Neural progenitor cell (in vitro differentiated cells): ENCODE results near the gene LRRK2. TPM values are rescaled to one million over a fixed set of nuclear protein-coding genes. Genes with fewer than 3 reads are reported as not detected.

Experiments used
- DNase-seq: peaks from one replicate; pipeline ENCODE4 v3.0.0-alpha.2; 2016; ENCODE audit warnings: low spot score
- H2AFZ ChIP-seq: fragments of 200-600 bp; sonication (generic); replicated peaks from 2 replicates; pipeline ENCODE4 v1.6.1; 2016; ENCODE audit warnings: antibody characterized with exemption
- H3F3A ChIP-seq: fragments of 200-600 bp; sonication (generic); 2 replicates; pipeline ENCODE4 v1.6.1; 2016; ENCODE audit warnings: antibody characterized with exemption, low read depth
- H3K27ac ChIP-seq: fragments of 200-600 bp; sonication (generic); 2 replicates; pipeline ENCODE4 v1.5.1; 2016; ENCODE audit warnings: mild to moderate bottlenecking
- H3K27me3 ChIP-seq: fragments of 200-600 bp; sonication (generic); 2 replicates; pipeline ENCODE4 v1.6.1; 2016; ENCODE audit warnings: mild to moderate bottlenecking, moderate library complexity
- H3K36me3 ChIP-seq: fragments of 200-600 bp; sonication (generic); 2 replicates; pipeline ENCODE4 v1.5.1; 2016
- H3K4me1 ChIP-seq: fragments of 200-600 bp; sonication (generic); 2 replicates; pipeline ENCODE4 v1.6.1; 2016; ENCODE audit warnings: mixed run types
- H3K4me2 ChIP-seq: fragments of 200-600 bp; sonication (generic); 2 replicates; pipeline ENCODE4 v1.6.1; 2016
- H3K4me3 ChIP-seq: fragments of 200-600 bp; sonication (generic); 2 replicates; pipeline ENCODE4 v1.5.1; 2016
- H3K79me2 ChIP-seq: fragments of 200-600 bp; sonication (generic); 2 replicates; pipeline ENCODE4 v1.6.1; 2016; ENCODE audit warnings: low read depth
- H3K9ac ChIP-seq: fragments of 200-600 bp; sonication (generic); 2 replicates; pipeline ENCODE4 v1.6.1; 2016
- H3K9me3 ChIP-seq: fragments of 200-600 bp; sonication (generic); 2 replicates; pipeline ENCODE4 v1.5.1; 2016; ENCODE audit warnings: low read depth
- H4K20me1 ChIP-seq: fragments of 200-600 bp; sonication (generic); 2 replicates; pipeline ENCODE4 v1.6.1; 2016; ENCODE audit warnings: low read depth
- H3K27ac Mint-ChIP-seq: 3 replicates; pipeline ENCODE4 v1.8.0; 2021; ENCODE audit warnings: mixed read lengths
- H3K27me3 Mint-ChIP-seq: 2 replicates; pipeline ENCODE4 v1.8.0; 2022; ENCODE audit warnings: low read depth, mild to moderate bottlenecking, inconsistent platforms, moderate library complexity, mixed read lengths; ENCODE audit not compliant: insufficient read depth
- H3K36me3 Mint-ChIP-seq: 3 replicates; pipeline ENCODE4 v1.8.0; 2021; ENCODE audit warnings: mixed read lengths
- H3K4me1 Mint-ChIP-seq: 3 replicates; pipeline ENCODE4 v1.8.0; 2021; ENCODE audit warnings: mixed read lengths
- H3K4me3 Mint-ChIP-seq: 3 replicates; pipeline ENCODE4 v1.8.0; 2021; ENCODE audit warnings: mild to moderate bottlenecking, moderate library complexity, mixed read lengths
- H3K9me3 Mint-ChIP-seq: 3 replicates; pipeline ENCODE4 v1.8.0; 2020; ENCODE audit warnings: mixed read lengths
- EZH2 ChIP-seq: fragments of 200-600 bp; sonication (generic); IDR thresholded peaks from 2 replicates; pipeline ENCODE4 v1.6.1; 2017; ENCODE audit warnings: antibody characterized with exemption, mild to moderate bottlenecking, moderate library complexity
- EZH2phosphoT487 ChIP-seq: fragments of 200-600 bp; sonication (generic); IDR thresholded peaks from 2 replicates; pipeline ENCODE4 v1.6.1; 2017; ENCODE audit warnings: antibody characterized with exemption
- total RNA-seq: library from RNA; depleted of rRNA; stranded (reverse); fragments of >200 nt; gene quantifications from 2 replicates; pipeline ENCODE4 v1.2.3, GENCODE V29; 2015; ENCODE audit warnings: low replicate concordance
- TF ChIP-seq, protein P1 (sequence below): fragments of 200-600 bp; sonication (generic); IDR thresholded peaks from 2 replicates; pipeline ENCODE4 v1.5.1; 2017; ENCODE audit warnings: antibody characterized with exemption, mild to moderate bottlenecking

The LRRK2 gene
- total RNA-seq, 1 donor from 2014 or later, result 0.11 TPM

DNA sequence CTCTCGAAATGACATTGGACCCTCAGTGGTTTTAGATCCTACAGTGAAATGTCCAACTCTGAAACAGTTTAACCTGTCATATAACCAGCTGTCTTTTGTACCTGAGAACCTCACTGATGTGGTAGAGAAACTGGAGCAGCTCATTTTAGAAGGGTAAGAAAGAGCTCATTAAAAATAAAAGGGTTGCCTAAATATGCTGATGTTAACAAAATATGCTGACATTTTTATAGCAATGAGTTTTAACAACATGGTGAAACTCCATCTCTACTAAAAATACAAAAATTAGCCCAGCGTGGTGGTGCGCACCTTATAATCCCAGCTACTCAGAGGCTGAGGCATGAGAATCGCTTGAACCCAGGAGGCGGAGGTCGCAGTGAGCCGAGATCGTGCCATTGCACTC is 73.5 kb downstream of the LRRK2 start:
- Histone ChIP-seq H3K27me3 (no peaks in the 10 kb centered on the region), H3K27ac (no peak overlapping the region), H3K9ac (no peak overlapping the region), H3K4me2 (no peak overlapping the region), H3K4me1 (no peaks in the 10 kb centered on the region), H3K36me3 (no peaks in the 10 kb centered on the region), H2AFZ (no peak overlapping the region), H3K79me2 (no peaks in the 10 kb centered on the region), H3K9me3 (no peaks in the 10 kb centered on the region), H3F3A (no peaks in the 10 kb centered on the region), H4K20me1 (no peaks in the 10 kb centered on the region), H3K4me3 (no peak overlapping the region)
- H3K4me1 Mint-ChIP-seq, result no peaks in the 10 kb centered on the region
- no peak overlapping the region for H3K4me3 Mint-ChIP-seq
- TF ChIP-seq EZH2, result no peak
- no peak for TF ChIP-seq EZH2phosphoT487
- TF ChIP-seq, protein P1, sequence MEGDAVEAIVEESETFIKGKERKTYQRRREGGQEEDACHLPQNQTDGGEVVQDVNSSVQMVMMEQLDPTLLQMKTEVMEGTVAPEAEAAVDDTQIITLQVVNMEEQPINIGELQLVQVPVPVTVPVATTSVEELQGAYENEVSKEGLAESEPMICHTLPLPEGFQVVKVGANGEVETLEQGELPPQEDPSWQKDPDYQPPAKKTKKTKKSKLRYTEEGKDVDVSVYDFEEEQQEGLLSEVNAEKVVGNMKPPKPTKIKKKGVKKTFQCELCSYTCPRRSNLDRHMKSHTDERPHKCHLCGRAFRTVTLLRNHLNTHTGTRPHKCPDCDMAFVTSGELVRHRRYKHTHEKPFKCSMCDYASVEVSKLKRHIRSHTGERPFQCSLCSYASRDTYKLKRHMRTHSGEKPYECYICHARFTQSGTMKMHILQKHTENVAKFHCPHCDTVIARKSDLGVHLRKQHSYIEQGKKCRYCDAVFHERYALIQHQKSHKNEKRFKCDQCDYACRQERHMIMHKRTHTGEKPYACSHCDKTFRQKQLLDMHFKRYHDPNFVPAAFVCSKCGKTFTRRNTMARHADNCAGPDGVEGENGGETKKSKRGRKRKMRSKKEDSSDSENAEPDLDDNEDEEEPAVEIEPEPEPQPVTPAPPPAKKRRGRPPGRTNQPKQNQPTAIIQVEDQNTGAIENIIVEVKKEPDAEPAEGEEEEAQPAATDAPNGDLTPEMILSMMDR, result no peak
- no peak overlapping the region for H3K27ac Mint-ChIP-seq
- no peaks in the 10 kb centered on the region for H3K36me3 Mint-ChIP-seq
- DNase-seq, result no peak
- H3K27me3 Mint-ChIP-seq, result no peaks in the 10 kb centered on the region
- no peaks in the 10 kb centered on the region for H3K9me3 Mint-ChIP-seq

DNA sequence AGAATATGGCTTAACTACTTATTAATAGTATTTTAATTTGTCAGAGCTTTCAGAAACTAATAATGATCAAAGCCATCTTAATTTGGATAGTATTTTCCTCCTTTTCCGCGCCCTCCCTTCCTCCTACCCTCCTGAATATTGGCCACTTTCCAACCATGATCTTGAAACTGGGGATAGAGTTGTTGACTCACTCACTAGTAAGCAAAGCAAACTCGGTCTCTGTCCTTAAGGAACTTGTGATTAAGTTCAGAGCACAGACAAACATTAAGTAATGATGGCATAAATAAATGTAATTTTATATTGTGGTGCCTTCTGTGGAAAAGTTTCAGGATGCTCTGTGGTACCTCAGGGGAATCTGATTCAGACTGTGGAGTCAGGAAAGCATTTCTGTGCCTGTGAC is 75.7 kb downstream of the LRRK2 start:
- no peaks in the 10 kb centered on the region for H3F3A ChIP-seq
- H4K20me1 ChIP-seq, result no peaks in the 10 kb centered on the region
- Mint-ChIP-seq H3K9me3 (no peaks in the 10 kb centered on the region), H3K27ac (no peak overlapping the region), H3K4me1 (no peaks in the 10 kb centered on the region), H3K27me3 (no peaks in the 10 kb centered on the region), H3K4me3 (no peak overlapping the region), H3K36me3 (no peaks in the 10 kb centered on the region)
- H3K9ac ChIP-seq, result no peak overlapping the region
- DNase-seq, result no peak
- no peak overlapping the region for H3K4me2 ChIP-seq
- TF ChIP-seq EZH2phosphoT487 (no peak), EZH2 (no peak)
- TF ChIP-seq, protein P1, result no peak
- no peaks in the 10 kb centered on the region for H3K79me2 ChIP-seq
- no peak overlapping the region for H3K27ac ChIP-seq
- no peaks in the 10 kb centered on the region for H3K4me1 ChIP-seq
- H3K9me3 ChIP-seq, result no peaks in the 10 kb centered on the region
- no peak overlapping the region for H3K4me3 ChIP-seq
- H2AFZ ChIP-seq, result no peak overlapping the region
- H3K27me3 ChIP-seq, result no peaks in the 10 kb centered on the region
- H3K36me3 ChIP-seq, result no peaks in the 10 kb centered on the region

DNA sequence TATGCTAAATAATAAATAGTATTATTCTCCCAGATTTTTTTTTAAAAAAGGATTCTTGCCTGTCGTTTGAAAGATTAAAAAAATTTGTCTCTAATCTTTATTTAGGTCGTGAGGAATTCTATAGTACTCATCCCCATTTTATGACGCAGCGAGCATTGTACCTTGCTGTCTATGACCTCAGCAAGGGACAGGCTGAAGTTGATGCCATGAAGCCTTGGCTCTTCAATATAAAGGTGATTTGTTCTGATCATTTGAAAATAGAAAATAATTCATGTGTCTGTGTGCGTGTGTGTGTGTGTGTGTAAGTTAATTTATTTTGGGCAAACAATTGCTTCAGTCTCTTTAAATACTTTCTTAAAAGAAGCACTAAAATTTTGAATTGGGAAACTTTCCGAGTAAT is 84.2 kb downstream of the LRRK2 start:
- H3K36me3 ChIP-seq, result no peaks in the 10 kb centered on the region
- H3K4me2 ChIP-seq, result no peak overlapping the region
- no peaks in the 10 kb centered on the region for H3K9me3 ChIP-seq
- H3K9ac ChIP-seq, result no peak overlapping the region
- no peaks in the 10 kb centered on the region for H4K20me1 ChIP-seq
- no peaks in the 10 kb centered on the region for H3K27me3 Mint-ChIP-seq
- H3K27ac ChIP-seq, result no peak overlapping the region
- H3F3A ChIP-seq, result no peaks in the 10 kb centered on the region
- no peak overlapping the region for H2AFZ ChIP-seq
- TF ChIP-seq EZH2, result no peak
- TF ChIP-seq, protein P1, result no peak
- TF ChIP-seq EZH2phosphoT487, result no peak
- no peaks in the 10 kb centered on the region for H3K4me1 Mint-ChIP-seq
- H3K79me2 ChIP-seq, result no peaks in the 10 kb centered on the region
- H3K4me1 ChIP-seq, result no peaks in the 10 kb centered on the region
- no peaks in the 10 kb centered on the region for H3K36me3 Mint-ChIP-seq
- DNase-seq, result no peak
- H3K4me3 ChIP-seq, result no peak overlapping the region
- H3K27me3 ChIP-seq, result no peaks in the 10 kb centered on the region
- H3K4me3 Mint-ChIP-seq, result no peak overlapping the region
- no peaks in the 10 kb centered on the region for H3K9me3 Mint-ChIP-seq
- H3K27ac Mint-ChIP-seq, result no peak overlapping the region
